Measurements from ENCODE around the gene FXYD5. TPM values are rescaled to one million over a fixed set of nuclear protein-coding genes. Genes with fewer than 3 reads are reported as not detected.

The FXYD5 gene
- total and polyA plus RNA-seq, 2 donors (not counting 1 experiment from before 2014, with no cell fraction given) = 310 to 390 TPM

DNA sequence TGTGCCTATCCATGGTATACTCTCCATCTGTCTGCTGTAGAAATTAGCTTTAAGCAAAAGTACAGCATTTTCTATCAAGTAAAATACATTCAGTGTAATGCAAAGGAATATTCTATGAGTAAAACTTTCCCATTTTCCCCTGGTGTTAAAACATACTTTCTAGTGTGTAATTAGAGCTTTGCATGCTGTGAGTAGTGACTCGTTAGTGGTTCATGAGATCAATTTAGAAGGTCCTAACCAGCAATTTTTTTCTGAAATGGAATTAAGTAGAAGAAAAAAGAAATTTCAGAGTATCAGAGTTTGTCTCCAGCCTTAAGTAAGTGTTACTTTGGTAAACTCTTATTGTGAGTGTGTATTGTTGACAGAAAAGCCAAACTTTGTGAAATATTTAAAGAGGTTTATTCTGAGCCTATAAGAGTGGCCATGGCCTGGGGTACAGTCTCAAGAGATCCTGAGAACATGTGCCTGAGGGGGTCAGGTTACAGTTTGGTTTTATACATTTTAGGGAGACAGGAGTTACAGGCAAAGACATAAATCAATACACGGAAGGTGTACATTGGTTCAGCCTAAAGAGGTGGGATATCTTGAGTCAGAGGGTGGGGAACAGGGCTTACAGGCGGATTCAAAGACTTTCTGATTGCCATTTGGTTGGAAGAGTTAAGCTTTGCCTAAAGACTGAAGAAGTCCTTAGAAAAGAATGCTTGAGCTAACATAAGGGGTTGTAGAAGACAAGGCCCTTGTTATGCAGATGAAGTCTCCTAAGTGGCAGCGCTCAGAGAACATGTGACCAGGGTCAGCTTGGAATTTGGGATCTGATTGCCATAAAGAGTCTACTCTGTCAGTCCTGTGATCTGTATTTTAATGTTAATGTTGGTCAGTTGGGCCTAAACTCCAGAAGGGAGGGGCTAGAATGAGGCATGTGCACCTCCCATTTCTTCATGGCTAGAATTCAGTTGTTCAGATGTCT lies 48.5 kb downstream of the FXYD5 start:
- no peak overlapping the region for H3K9ac ChIP-seq (ENCODE audit: low read length)
- intact Hi-C loops (cut with micrococcal nuclease) = no loop called here
- no peak overlapping the region for H3K4me3 ChIP-seq (ENCODE audit: control extremely low read depth in 1 of 5, extremely low read depth in 1 of 5, insufficient read depth in 1 of 5, low read depth in 2 of 5, low read length in 4 of 5)
- no peaks in the 10 kb centered on the region for H3K79me2 ChIP-seq (ENCODE audit: control insufficient read depth, insufficient read depth, low read length)
- H3K27me3 ChIP-seq (replicated peaks in 1 of 4; ENCODE audit: control extremely low read depth in 1 of 4, control insufficient read depth in 3 of 4, insufficient read depth in 4 of 4, low read length in 3 of 4) = no peaks in the 10 kb centered on the region
- peaks cover 47% of the 10 kb centered on the region for H3K4me1 Mint-ChIP-seq
- H2AFZ ChIP-seq (ENCODE audit: insufficient read depth, low read depth, low read length, poor library complexity, severe bottlenecking) = peak overlapping the region; percentile 24
- no peaks in the 10 kb centered on the region for H3K27me3 Mint-ChIP-seq
- ChIA-PET CTCF (interaction anchor here (1.1 to 1.8 kb wide), 7 partner anchors 8 to 136 kb away, joined by 3 to 9 read pairs (median 4); partner anchors contain the start of gene FXYD5), POLR2A (interaction anchor here (0.9 to 1.6 kb wide), 5 partner anchors 11 to 52 kb away, joined by 3 to 5 read pairs (median 5); partner anchors contain the start of gene FXYD5)
- 92% methylated on average over 4 of the region's 4 CpGs for WGBS (ENCODE audit: insufficient coverage)
- peak overlapping the region in 1 of 2 donors; percentile 40 for H3K27ac ChIP-seq (ENCODE audit: low read length in 2 of 2)
- H3K36me3 ChIP-seq (replicated peaks in 1 of 2; ENCODE audit: control extremely low read depth in 1 of 2, control insufficient read depth in 1 of 2, extremely low read depth in 1 of 2, insufficient read depth in 2 of 2, low read length in 1 of 2) = no peaks in the 10 kb centered on the region
- no peak for TF ChIP-seq EZH2 (IDR thresholded peaks at IDR 0.05; ENCODE audit: borderline replicate concordance, insufficient read depth, low read depth, low read length, poor library complexity, severe bottlenecking)
- TF ChIP-seq, protein P1, sequence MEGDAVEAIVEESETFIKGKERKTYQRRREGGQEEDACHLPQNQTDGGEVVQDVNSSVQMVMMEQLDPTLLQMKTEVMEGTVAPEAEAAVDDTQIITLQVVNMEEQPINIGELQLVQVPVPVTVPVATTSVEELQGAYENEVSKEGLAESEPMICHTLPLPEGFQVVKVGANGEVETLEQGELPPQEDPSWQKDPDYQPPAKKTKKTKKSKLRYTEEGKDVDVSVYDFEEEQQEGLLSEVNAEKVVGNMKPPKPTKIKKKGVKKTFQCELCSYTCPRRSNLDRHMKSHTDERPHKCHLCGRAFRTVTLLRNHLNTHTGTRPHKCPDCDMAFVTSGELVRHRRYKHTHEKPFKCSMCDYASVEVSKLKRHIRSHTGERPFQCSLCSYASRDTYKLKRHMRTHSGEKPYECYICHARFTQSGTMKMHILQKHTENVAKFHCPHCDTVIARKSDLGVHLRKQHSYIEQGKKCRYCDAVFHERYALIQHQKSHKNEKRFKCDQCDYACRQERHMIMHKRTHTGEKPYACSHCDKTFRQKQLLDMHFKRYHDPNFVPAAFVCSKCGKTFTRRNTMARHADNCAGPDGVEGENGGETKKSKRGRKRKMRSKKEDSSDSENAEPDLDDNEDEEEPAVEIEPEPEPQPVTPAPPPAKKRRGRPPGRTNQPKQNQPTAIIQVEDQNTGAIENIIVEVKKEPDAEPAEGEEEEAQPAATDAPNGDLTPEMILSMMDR (IDR thresholded peaks at IDR 0.05) = no peak
- H3K4me2 ChIP-seq (replicated peaks; ENCODE audit: low read depth, low read length, poor library complexity, severe bottlenecking) = no peak overlapping the region
- peaks cover 49% of the 10 kb centered on the region in 2 donors for H3K4me1 ChIP-seq (ENCODE audit: control insufficient read depth in 2 of 2, insufficient read depth in 2 of 2, low read length in 2 of 2)
- no peak for ATAC-seq (ENCODE audit: low read depth)
- no peaks in the 10 kb centered on the region for H3K9me3 Mint-ChIP-seq (ENCODE audit: insufficient read depth)
- no peak overlapping the region for H3K4me3 Mint-ChIP-seq
- H3K9me3 ChIP-seq (ENCODE audit: control extremely low read depth in 1 of 3, control insufficient read depth in 2 of 3, insufficient read depth in 1 of 3, low read length in 2 of 3) = peaks cover 0 to under 1% (median under 1%) of the 10 kb centered on the region in 3 donors
- peak overlapping the region; percentile 39 for H3K27ac Mint-ChIP-seq
- no peak for DNase-seq
- H4K20me1 ChIP-seq (ENCODE audit: control insufficient read depth, insufficient read depth, low read length, poor library complexity, severe bottlenecking) = no peaks in the 10 kb centered on the region

All from B cell (primary cell).